Body of pancreas (tissue), 4 donors: ENCODE results near the gene CCDC170. TPM values are rescaled to one million over a fixed set of nuclear protein-coding genes. Genes with fewer than 3 reads are reported as not detected.

ENCODE experiments used
- ATAC-seq: fragments of 150-250 bp; one replicate; pipeline ENCODE4 v1.9.1; 2016
- DNase-seq, 4 donors: peaks; one replicate each; pipeline ENCODE4 v3.0.0-alpha.2; 2019
- H3K27ac ChIP-seq, 4 donors: fragments of 200-600 bp; sonication (generic); 1 replicate in 3 of 4; 2 replicates in 1 of 4; pipeline versions ENCODE4 v1.5.1 to v1.6.1; 2016 to 2019; ENCODE audit warnings: mild to moderate bottlenecking in 1 of 4, mixed read lengths in 1 of 4, moderate library complexity in 1 of 4
- H3K27me3 ChIP-seq, 2 donors: fragments of 200-600 bp; sonication (generic); one replicate each; pipeline ENCODE4 v1.6.0; 2016; ENCODE audit warnings: mild to moderate bottlenecking in 1 of 2
- H3K36me3 ChIP-seq, 2 donors: fragments of 200-600 bp; sonication (generic); replicated peaks in 1 of 2; 2 replicates each; pipeline ENCODE4 v1.5.1; 2016; ENCODE audit warnings: low read depth in 2 of 2; ENCODE audit not compliant: insufficient read depth in 1 of 2
- H3K4me1 ChIP-seq: fragments of 200-600 bp; sonication (generic); one replicate; pipeline ENCODE4 v1.6.0; 2016
- H3K4me3 ChIP-seq, 2 donors: fragments of 200-600 bp; sonication (generic); 1 replicate in 1 of 2; 2 replicates in 1 of 2; pipeline ENCODE4 v1.5.1; 2016 to 2019
- H3K9me3 ChIP-seq, 3 donors: fragments of 200-600 bp; sonication (generic); 1 replicate in 2 of 3; 2 replicates in 1 of 3; pipeline ENCODE4 v1.5.1; 2016
- CTCF ChIP-seq, 7 experiments: fragments of 450-650 bp in 4 of 7; fragments of 200-600 bp in 3 of 7; sonication (generic) in 3 of 7; IDR thresholded peaks; one replicate each; pipeline ENCODE4 v1.5.1; 2016 to 2019; ENCODE audit warnings: antibody characterized with exemption in 7 of 7
- POLR2A ChIP-seq, 3 donors: fragments of 450-650 bp; IDR thresholded peaks; one replicate each; pipeline ENCODE4 v1.6.1; 2016; ENCODE audit warnings: antibody characterized with exemption in 3 of 3, mild to moderate bottlenecking in 2 of 3
- WGBS, 2 donors: methylation state at CpG; one replicate each; pipeline ENCODE4 v1.1.5; 2017; 5-methylcytosine and 5-hydroxymethylcytosine counted together
- intact Hi-C: fragments of 100-400 bp; cut with DNase I; formaldehyde crosslinking; loops from one replicate; pipeline ENCODE4 v1.15.1; 2023
- total RNA-seq, 2 donors: library from RNA; depleted of rRNA; stranded (reverse); fragments of >200 nt; gene quantifications; one replicate each; pipeline ENCODE4 v1.1.0, GENCODE V29; 2016

The CCDC170 gene
- total RNA-seq, 2 donors from 2014 or later: 2.1 TPM; not detected in 1

- DNase-seq (no peak), ATAC-seq (no peak)
- Histone ChIP-seq H3K9me3 (no peaks in the 10 kb centered on the region), H3K4me3 (no peak overlapping the region), H3K36me3 (no peaks in the 10 kb centered on the region), H3K27me3 (no peaks in the 10 kb centered on the region), H3K4me1 (no peaks in the 10 kb centered on the region), H3K27ac (no peak overlapping the region)
- 89 to 95% methylated on average over 3 of the region's 3 CpGs for WGBS, 2 donors
- TF ChIP-seq CTCF (IDR thresholded peaks at IDR 0.05) (no peak), POLR2A (IDR thresholded peaks at IDR 0.05) (no peak)
- intact Hi-C loops: no loop called here
Observed at GRCh38 chr6:151550618-151551017, 56.8 kb downstream of the CCDC170 start.

DNA sequence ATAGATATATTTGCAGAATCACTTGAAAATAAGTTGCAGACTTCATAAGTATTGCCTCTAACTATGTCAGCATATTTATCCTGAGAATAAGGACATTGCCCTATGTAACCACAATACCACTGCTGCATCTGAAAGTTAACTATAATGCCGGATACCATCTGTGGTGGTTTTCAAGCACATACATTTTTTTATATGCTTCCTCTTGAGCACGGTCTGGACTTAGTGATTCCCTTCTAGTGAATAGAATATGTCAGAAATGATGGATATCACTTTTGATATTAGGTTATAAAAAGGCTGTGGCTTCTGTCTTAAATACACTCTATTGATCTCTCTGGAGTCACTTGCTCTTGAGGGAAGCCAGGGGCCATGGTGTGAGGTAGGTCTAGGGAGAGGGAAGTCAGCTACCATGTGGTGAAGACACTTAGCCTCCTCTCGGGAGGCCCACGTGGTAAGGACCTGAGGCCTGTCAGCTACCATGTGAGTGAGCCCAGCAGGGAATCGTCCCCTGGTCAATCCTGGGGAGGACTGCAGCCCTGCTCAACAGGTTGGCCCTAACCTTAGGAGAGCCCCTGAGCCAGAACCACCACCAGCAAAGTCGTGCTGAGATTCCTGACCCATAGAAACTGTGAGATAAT is 57.5 kb downstream of the CCDC170 start:
- ATAC-seq (no peak), DNase-seq (no peak)
- no peak overlapping the region for H3K27ac ChIP-seq
- no peaks in the 10 kb centered on the region for H3K9me3 ChIP-seq
- H3K4me3 ChIP-seq: no peak overlapping the region
- H3K4me1 ChIP-seq: no peaks in the 10 kb centered on the region
- no peaks in the 10 kb centered on the region for H3K36me3 ChIP-seq
- no peaks in the 10 kb centered on the region for H3K27me3 ChIP-seq
- WGBS, 2 donors: 50 to 54% methylated on average over 3 to 6 of the region's 6 CpGs
- intact Hi-C loops: no loop called here
- TF ChIP-seq CTCF (IDR thresholded peaks at IDR 0.05) (no peak), POLR2A (IDR thresholded peaks at IDR 0.05) (no peak)

- no peak overlapping the region for H3K4me3 ChIP-seq
- no peaks in the 10 kb centered on the region for H3K27me3 ChIP-seq
- no peaks in the 10 kb centered on the region for H3K4me1 ChIP-seq
- no peaks in the 10 kb centered on the region for H3K36me3 ChIP-seq
- H3K9me3 ChIP-seq: no peaks in the 10 kb centered on the region
- no peak for ATAC-seq
- no peak for DNase-seq
- H3K27ac ChIP-seq: no peak overlapping the region
- TF ChIP-seq POLR2A (IDR thresholded peaks at IDR 0.05) (no peak), CTCF (IDR thresholded peaks at IDR 0.05) (no peak)
- intact Hi-C loops: no loop called here
- 69 to 71% methylated on average over 3 of the region's 3 CpGs for WGBS, 2 donors
Observed at GRCh38 chr6:151553416-151554165, 59.8 kb downstream of the CCDC170 start.

- Histone ChIP-seq H3K27me3 (no peaks in the 10 kb centered on the region), H3K9me3 (peaks cover 0 to 10% (median 0%) of the 10 kb centered on the region in 3 donors), H3K36me3 (no peaks in the 10 kb centered on the region), H3K4me3 (no peak overlapping the region), H3K27ac (no peak overlapping the region), H3K4me1 (no peaks in the 10 kb centered on the region)
- no peak for TF ChIP-seq CTCF (IDR thresholded peaks at IDR 0.05)
- no peak for TF ChIP-seq POLR2A (IDR thresholded peaks at IDR 0.05)
- intact Hi-C loops: no loop called here
- ATAC-seq: no peak
- DNase-seq: no peak
Observed at GRCh38 chr6:151561238-151561637, 67.4 kb downstream of the CCDC170 start.
